Activated CD8-positive, alpha-beta T cell treated with anti-CD3 and anti-CD28 coated beads, Interleukin-2, amount 10 ng/mL, durations not matched to agents 7 days and 5 days (primary cell): ENCODE measurements around the gene SYT10. TPM values are rescaled to one million over a fixed set of nuclear protein-coding genes. Genes with fewer than 3 reads are reported as not detected.

ENCODE experiments used
- ATAC-seq: fragments of 150-1000 bp; cut with Tn5 transposase; one replicate; pipeline ENCODE4 v1.10.0; 2021; ENCODE audit warnings: moderate library complexity
- CTCF ChIA-PET: fragments of 350-600 bp; sonication (Branson Sonifier 250); formaldehyde crosslinking; loops from one replicate; lab custom pipeline; 2021; ENCODE audit warnings: antibody characterized with exemption; lab: Charles Lee
- POLR2A ChIA-PET: fragments of 350-600 bp; sonication (Branson Sonifier 250); formaldehyde crosslinking; loops from one replicate; lab custom pipeline; 2021; ENCODE audit warnings: antibody characterized with exemption; lab: Charles Lee
- DNase-seq: peaks from one replicate; pipeline ENCODE4 v3.0.0-alpha.2; 2020
- H3K27ac Mint-ChIP-seq: one replicate; pipeline ENCODE4 v1.8.0; 2021; ENCODE audit warnings: mild to moderate bottlenecking, mixed read lengths
- H3K27me3 Mint-ChIP-seq: one replicate; pipeline ENCODE4 v1.8.0; 2021; ENCODE audit warnings: low read depth, mixed read lengths
- H3K36me3 Mint-ChIP-seq: one replicate; pipeline ENCODE4 v1.8.0; 2021; ENCODE audit warnings: low read depth, mixed read lengths
- H3K4me1 Mint-ChIP-seq: one replicate; pipeline ENCODE4 v1.8.0; 2021; ENCODE audit warnings: low read depth, mixed read lengths
- H3K4me3 Mint-ChIP-seq: one replicate; pipeline ENCODE4 v1.8.0; 2021; ENCODE audit warnings: mild to moderate bottlenecking, mixed read lengths
- H3K9me3 Mint-ChIP-seq: one replicate; pipeline ENCODE4 v1.8.0; 2022; ENCODE audit warnings: mixed read lengths; ENCODE audit not compliant: insufficient read depth
- total RNA-seq, 2 experiments: library from RNA; stranded (reverse); gene quantifications; one replicate each; pipeline ENCODE4 v1.2.3, GENCODE V29; 2021

SYT10 gene
- total RNA-seq, result not detected

GRCh38 chr12:33439587-33440011 lies at the start of gene SYT10:
Gene SYT10 (minus strand): TSS chr12:33439819. CDS start chr12:33439522, 297 bp downstream.
- ATAC-seq (peak; percentile 39), DNase-seq (no peak)
- ChIA-PET CTCF (no interaction called here), POLR2A (no interaction called here)
- H3K36me3 Mint-ChIP-seq, result no peaks in the 10 kb centered on the region
- H3K27ac Mint-ChIP-seq, result no peak within 1 kb of the TSS
- peak within 1 kb of the TSS; percentile 74 for H3K4me3 Mint-ChIP-seq
- no peaks in the 10 kb centered on the region for H3K9me3 Mint-ChIP-seq
- H3K4me1 Mint-ChIP-seq, result peaks cover 2% of the 10 kb centered on the region
- peaks cover 24% of the 10 kb centered on the region for H3K27me3 Mint-ChIP-seq

GRCh38 chr12:33488036-33488435 lies 48.4 kb upstream of the SYT10 start:
- ChIA-PET CTCF (no interaction called here), POLR2A (no interaction called here)
- H3K27me3 Mint-ChIP-seq, result no peaks in the 10 kb centered on the region
- H3K4me3 Mint-ChIP-seq, result no peak overlapping the region
- no peaks in the 10 kb centered on the region for H3K36me3 Mint-ChIP-seq
- no peak for DNase-seq
- H3K4me1 Mint-ChIP-seq, result no peaks in the 10 kb centered on the region
- ATAC-seq, result no peak
- no peak overlapping the region for H3K27ac Mint-ChIP-seq
- H3K9me3 Mint-ChIP-seq, result no peaks in the 10 kb centered on the region

GRCh38 chr12:33486058-33486457 lies 46.4 kb upstream of the SYT10 start:
- H3K36me3 Mint-ChIP-seq, result no peaks in the 10 kb centered on the region
- no peak for DNase-seq
- ChIA-PET POLR2A (no interaction called here), CTCF (no interaction called here)
- H3K27me3 Mint-ChIP-seq, result no peaks in the 10 kb centered on the region
- no peaks in the 10 kb centered on the region for H3K9me3 Mint-ChIP-seq
- ATAC-seq, result no peak
- no peak overlapping the region for H3K4me3 Mint-ChIP-seq
- H3K27ac Mint-ChIP-seq, result no peak overlapping the region
- no peaks in the 10 kb centered on the region for H3K4me1 Mint-ChIP-seq

- Mint-ChIP-seq H3K36me3 (no peaks in the 10 kb centered on the region), H3K27me3 (no peaks in the 10 kb centered on the region)
Observed at GRCh38 chr12:33484161-33484560, 44.5 kb upstream of the SYT10 start.

GRCh38 chr12:33480366-33480765 lies 40.7 kb upstream of the SYT10 start:
- ATAC-seq (no peak), DNase-seq (no peak)
- Mint-ChIP-seq H3K36me3 (no peaks in the 10 kb centered on the region), H3K4me1 (no peaks in the 10 kb centered on the region), H3K9me3 (no peaks in the 10 kb centered on the region), H3K27me3 (no peaks in the 10 kb centered on the region), H3K4me3 (no peak overlapping the region), H3K27ac (no peak overlapping the region)
- ChIA-PET CTCF (no interaction called here), POLR2A (no interaction called here)

More at GRCh38 chr12:33484161-33484560, 44.5 kb upstream of the SYT10 start:
- Mint-ChIP-seq H3K27ac (no peak overlapping the region), H3K4me3 (no peak overlapping the region), H3K9me3 (no peaks in the 10 kb centered on the region), H3K4me1 (no peaks in the 10 kb centered on the region)
- ATAC-seq (no peak), DNase-seq (no peak)
- ChIA-PET POLR2A (no interaction called here), CTCF (no interaction called here)

GRCh38 chr12:33476058-33476457 lies 36.4 kb upstream of the SYT10 start:
- H3K27me3 Mint-ChIP-seq, result no peaks in the 10 kb centered on the region
- no peaks in the 10 kb centered on the region for H3K36me3 Mint-ChIP-seq
- no peak for DNase-seq
- H3K9me3 Mint-ChIP-seq, result no peaks in the 10 kb centered on the region
- CTCF ChIA-PET, result no interaction called here
- H3K4me1 Mint-ChIP-seq, result no peaks in the 10 kb centered on the region
- no peak for ATAC-seq
- POLR2A ChIA-PET, result no interaction called here
- H3K27ac Mint-ChIP-seq, result no peak overlapping the region
- H3K4me3 Mint-ChIP-seq, result no peak overlapping the region

GRCh38 chr12:33472299-33472698 lies 32.7 kb upstream of the SYT10 start:
- POLR2A ChIA-PET, result no interaction called here
- ATAC-seq, result no peak
- no peaks in the 10 kb centered on the region for H3K27me3 Mint-ChIP-seq
- no peak overlapping the region for H3K4me3 Mint-ChIP-seq
- DNase-seq, result no peak
- no peaks in the 10 kb centered on the region for H3K36me3 Mint-ChIP-seq
- H3K4me1 Mint-ChIP-seq, result no peaks in the 10 kb centered on the region
- CTCF ChIA-PET, result no interaction called here
- H3K27ac Mint-ChIP-seq, result no peak overlapping the region
- no peaks in the 10 kb centered on the region for H3K9me3 Mint-ChIP-seq

- DNase-seq (no peak), ATAC-seq (no peak)
- H3K36me3 Mint-ChIP-seq, result no peaks in the 10 kb centered on the region
- POLR2A ChIA-PET, result no interaction called here
- H3K27me3 Mint-ChIP-seq, result no peaks in the 10 kb centered on the region
- no peak overlapping the region for H3K4me3 Mint-ChIP-seq
- H3K9me3 Mint-ChIP-seq, result no peaks in the 10 kb centered on the region
- no peaks in the 10 kb centered on the region for H3K4me1 Mint-ChIP-seq
- no peak overlapping the region for H3K27ac Mint-ChIP-seq
- CTCF ChIA-PET, result no interaction called here
Observed at GRCh38 chr12:33455096-33455495, 15.5 kb upstream of the SYT10 start.

GRCh38 chr12:33450480-33450879 lies 10.9 kb upstream of the SYT10 start:
- H3K36me3 Mint-ChIP-seq, result no peaks in the 10 kb centered on the region
- CTCF ChIA-PET, result no interaction called here
- POLR2A ChIA-PET, result no interaction called here
- no peaks in the 10 kb centered on the region for H3K4me1 Mint-ChIP-seq
- H3K27me3 Mint-ChIP-seq, result no peaks in the 10 kb centered on the region
- H3K9me3 Mint-ChIP-seq, result no peaks in the 10 kb centered on the region
- H3K27ac Mint-ChIP-seq, result no peak overlapping the region
- ATAC-seq, result no peak
- DNase-seq, result no peak
- no peak overlapping the region for H3K4me3 Mint-ChIP-seq

- Mint-ChIP-seq H3K9me3 (no peaks in the 10 kb centered on the region), H3K27ac (no peak overlapping the region), H3K4me3 (peak overlapping the region; percentile 43), H3K27me3 (peaks cover 24% of the 10 kb centered on the region), H3K4me1 (peaks cover 2% of the 10 kb centered on the region), H3K36me3 (no peaks in the 10 kb centered on the region)
- DNase-seq (no peak), ATAC-seq (no peak)
- CTCF ChIA-PET, result no interaction called here
- POLR2A ChIA-PET, result no interaction called here
Observed at GRCh38 chr12:33440477-33440876, 858 bp upstream of the SYT10 start.

- POLR2A ChIA-PET, result no interaction called here
- ATAC-seq (peak; percentile 49), DNase-seq (no peak)
- CTCF ChIA-PET, result no interaction called here
- Mint-ChIP-seq H3K36me3 (no peaks in the 10 kb centered on the region), H3K27ac (no peak overlapping the region), H3K4me3 (peak overlapping the region; percentile 74), H3K9me3 (no peaks in the 10 kb centered on the region), H3K4me1 (peaks cover 2% of the 10 kb centered on the region), H3K27me3 (peaks cover 24% of the 10 kb centered on the region)
Observed at GRCh38 chr12:33438851-33439586, 600 bp downstream of the SYT10 start.

- H3K9me3 Mint-ChIP-seq, result no peaks in the 10 kb centered on the region
- peaks cover 2% of the 10 kb centered on the region for H3K4me1 Mint-ChIP-seq
- H3K27me3 Mint-ChIP-seq, result peaks cover 24% of the 10 kb centered on the region
- DNase-seq (no peak), ATAC-seq (no peak)
- CTCF ChIA-PET, result no interaction called here
- no peak overlapping the region for H3K4me3 Mint-ChIP-seq
- POLR2A ChIA-PET, result no interaction called here
- no peaks in the 10 kb centered on the region for H3K36me3 Mint-ChIP-seq
- H3K27ac Mint-ChIP-seq, result no peak overlapping the region
Observed at GRCh38 chr12:33438025-33438772, 1.4 kb downstream of the SYT10 start.
